Neural cell (in vitro differentiated cells): Measurements from ENCODE around the gene SLC1A3. TPM values are rescaled to one million over a fixed set of nuclear protein-coding genes. Genes with fewer than 3 reads are reported as not detected.

Source experiments
- H2AFZ ChIP-seq: fragments of 200-600, 300-800 bp; sonication (generic), shearing (Covaris generic); 2 replicates; pipeline ENCODE4 v1.6.0; 2014; ENCODE audit warnings: low read depth, mild to moderate bottlenecking, antibody characterized with exemption, low read length, moderate library complexity
- H3F3A ChIP-seq: fragments of 200-600 bp; shearing (Covaris generic); 2 replicates; pipeline ENCODE4 v1.6.1; 2016; ENCODE audit warnings: mild to moderate bottlenecking, moderate library complexity, mixed read lengths, antibody characterized with exemption, low read length; ENCODE audit not compliant: insufficient read depth, poor library complexity, severe bottlenecking
- H3K27ac ChIP-seq: fragments of 200-600, 300-800 bp; sonication (generic), shearing (Covaris generic); 2 replicates; pipeline ENCODE4 v1.5.1; 2014; ENCODE audit warnings: mild to moderate bottlenecking, low read length, moderate library complexity
- H3K27me3 ChIP-seq: fragments of 300-800, 200-600 bp; sonication (generic), shearing (Covaris generic); 2 replicates; pipeline ENCODE4 v1.6.0; 2014; ENCODE audit warnings: mild to moderate bottlenecking, low read depth, low read length, moderate library complexity; ENCODE audit not compliant: insufficient read depth
- H3K36me3 ChIP-seq: fragments of 300-800, 200-600 bp; sonication (generic), shearing (Covaris generic); 2 replicates; pipeline ENCODE4 v1.5.1; 2014; ENCODE audit warnings: mild to moderate bottlenecking, antibody characterized with exemption, low read length, moderate library complexity; ENCODE audit not compliant: insufficient read depth
- H3K4me2 ChIP-seq: fragments of 300-800, 200-600 bp; sonication (generic), shearing (Covaris generic); 2 replicates; pipeline ENCODE4 v1.6.0; 2014; ENCODE audit warnings: mild to moderate bottlenecking, low read length
- H3K4me3 ChIP-seq: fragments of 300-800, 200-600 bp; sonication (generic), shearing (Covaris generic); 2 replicates; pipeline ENCODE4 v1.5.1; 2014; ENCODE audit warnings: mild to moderate bottlenecking, low read length, moderate library complexity
- H3K79me2 ChIP-seq: fragments of 200-600 bp; shearing (Covaris generic); replicated peaks from 2 replicates; pipeline ENCODE4 v1.6.0; 2014; ENCODE audit warnings: mild to moderate bottlenecking, low read length, moderate library complexity; ENCODE audit not compliant: insufficient read depth
- H3K9ac ChIP-seq: fragments of 300-800, 200-600 bp; sonication (generic), shearing (Covaris generic); 2 replicates; pipeline ENCODE4 v1.6.1; 2016; ENCODE audit warnings: mild to moderate bottlenecking, low read length, mixed read lengths
- H3K9me2 ChIP-seq: fragments of 200-600 bp; shearing (Covaris generic); 2 replicates; pipeline ENCODE4 v1.6.1; 2016; ENCODE audit warnings: mild to moderate bottlenecking, low read length, mixed read lengths; ENCODE audit not compliant: insufficient read depth
- H3K9me3 ChIP-seq: fragments of 200-600, 300-800 bp; sonication (generic), shearing (Covaris generic); 2 replicates; pipeline ENCODE4 v1.6.1; 2016; ENCODE audit warnings: mild to moderate bottlenecking, mixed run types, low read length, moderate library complexity, mixed read lengths
- H4K20me1 ChIP-seq: fragments of 200-600 bp; shearing (Covaris generic); 2 replicates; pipeline ENCODE4 v1.6.1; 2016; ENCODE audit warnings: mild to moderate bottlenecking, mixed run types; ENCODE audit not compliant: insufficient read depth
- EP300 ChIP-seq: fragments of 450-650 bp; conservative IDR thresholded peaks from 2 replicates; pipeline ENCODE4 v1.6.1; 2014; ENCODE audit warnings: antibody characterized with exemption, mild to moderate bottlenecking, moderate library complexity; ENCODE audit not compliant: poor library complexity, severe bottlenecking
- EZH2 ChIP-seq: fragments of 200-600, 300-800 bp; shearing (Covaris generic), sonication (generic); IDR thresholded peaks from 2 replicates; pipeline ENCODE4 v1.6.1; 2014; ENCODE audit warnings: antibody characterized with exemption, low read length, borderline replicate concordance, mild to moderate bottlenecking; ENCODE audit not compliant: insufficient read depth, poor library complexity, severe bottlenecking
- MXI1 ChIP-seq: fragments of 450-650 bp; conservative IDR thresholded peaks from 2 replicates; pipeline ENCODE4 v1.6.1; 2014; ENCODE audit warnings: antibody characterized with exemption, mild to moderate bottlenecking; ENCODE audit not compliant: poor library complexity, severe bottlenecking
- POLR2AphosphoS5 ChIP-seq: IDR thresholded peaks from 2 replicates; pipeline ENCODE4 v1.6.1; 2012
- RAD21 ChIP-seq: fragments of 450-650 bp; conservative IDR thresholded peaks from 2 replicates; pipeline ENCODE4 v1.6.1; 2014; ENCODE audit warnings: antibody characterized with exemption, mild to moderate bottlenecking, moderate library complexity
- SMC3 ChIP-seq: fragments of 450-650 bp; conservative IDR thresholded peaks from 2 replicates; pipeline ENCODE4 v1.6.1; 2014; ENCODE audit warnings: antibody characterized with exemption, mild to moderate bottlenecking, moderate library complexity; ENCODE audit not compliant: poor library complexity
- TAF1 ChIP-seq: IDR thresholded peaks from 2 replicates; pipeline ENCODE4 v1.6.1; 2012; ENCODE audit warnings: low read depth
- polyA plus RNA-seq: library from polyadenylated mRNA; depleted of rRNA; stranded (reverse); fragments of >200 nt; gene quantifications from 2 replicates; pipeline ENCODE4 v1.2.3, GENCODE V29; 2014
- TF ChIP-seq, protein P1 (sequence below): IDR thresholded peaks from 2 replicates; pipeline ENCODE4 v1.6.1; 2012; ENCODE audit warnings: borderline replicate concordance
- TF ChIP-seq, protein P2 (sequence below): fragments of 450-650 bp; IDR thresholded peaks from 2 replicates; pipeline ENCODE4 v1.5.1; 2014; ENCODE audit warnings: antibody characterized with exemption, mild to moderate bottlenecking, moderate library complexity; ENCODE audit not compliant: poor library complexity, severe bottlenecking

SLC1A3 gene
- polyA plus RNA-seq, 1 donor from 2014 or later, result 1.9 TPM

DNA sequence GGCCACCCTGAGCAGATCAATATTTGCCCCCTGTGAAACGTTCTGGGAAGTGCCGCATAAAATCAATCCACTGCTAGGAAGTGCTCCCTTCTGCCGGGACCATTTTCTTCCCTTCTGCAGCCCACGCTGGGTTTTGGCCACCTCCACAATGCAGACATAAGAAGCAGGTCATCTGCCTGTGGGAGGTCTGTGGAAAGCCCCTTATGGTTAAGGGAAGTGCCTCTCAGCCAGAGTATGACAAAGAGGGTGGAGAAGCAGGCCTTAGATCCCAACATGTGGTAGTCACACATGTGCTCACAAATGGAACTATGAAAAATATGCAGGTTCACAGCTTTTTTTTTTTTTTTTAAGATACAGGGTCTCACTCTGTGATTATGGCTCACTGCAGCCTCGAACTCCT is 82.8 kb downstream of the SLC1A3 start:
- H3K27ac ChIP-seq, result no peak overlapping the region
- H3K79me2 ChIP-seq, result no peaks in the 10 kb centered on the region
- H3K9ac ChIP-seq, result no peak overlapping the region
- H2AFZ ChIP-seq, result no peak overlapping the region
- no peak overlapping the region for H3K4me2 ChIP-seq
- peaks cover 49% of the 10 kb centered on the region for H3K27me3 ChIP-seq
- H3K4me3 ChIP-seq, result no peak overlapping the region
- no peaks in the 10 kb centered on the region for H4K20me1 ChIP-seq
- H3K9me3 ChIP-seq, result no peaks in the 10 kb centered on the region
- H3K9me2 ChIP-seq, result no peaks in the 10 kb centered on the region
- H3K36me3 ChIP-seq, result no peaks in the 10 kb centered on the region
- no peaks in the 10 kb centered on the region for H3F3A ChIP-seq
- TF ChIP-seq, protein P1, sequence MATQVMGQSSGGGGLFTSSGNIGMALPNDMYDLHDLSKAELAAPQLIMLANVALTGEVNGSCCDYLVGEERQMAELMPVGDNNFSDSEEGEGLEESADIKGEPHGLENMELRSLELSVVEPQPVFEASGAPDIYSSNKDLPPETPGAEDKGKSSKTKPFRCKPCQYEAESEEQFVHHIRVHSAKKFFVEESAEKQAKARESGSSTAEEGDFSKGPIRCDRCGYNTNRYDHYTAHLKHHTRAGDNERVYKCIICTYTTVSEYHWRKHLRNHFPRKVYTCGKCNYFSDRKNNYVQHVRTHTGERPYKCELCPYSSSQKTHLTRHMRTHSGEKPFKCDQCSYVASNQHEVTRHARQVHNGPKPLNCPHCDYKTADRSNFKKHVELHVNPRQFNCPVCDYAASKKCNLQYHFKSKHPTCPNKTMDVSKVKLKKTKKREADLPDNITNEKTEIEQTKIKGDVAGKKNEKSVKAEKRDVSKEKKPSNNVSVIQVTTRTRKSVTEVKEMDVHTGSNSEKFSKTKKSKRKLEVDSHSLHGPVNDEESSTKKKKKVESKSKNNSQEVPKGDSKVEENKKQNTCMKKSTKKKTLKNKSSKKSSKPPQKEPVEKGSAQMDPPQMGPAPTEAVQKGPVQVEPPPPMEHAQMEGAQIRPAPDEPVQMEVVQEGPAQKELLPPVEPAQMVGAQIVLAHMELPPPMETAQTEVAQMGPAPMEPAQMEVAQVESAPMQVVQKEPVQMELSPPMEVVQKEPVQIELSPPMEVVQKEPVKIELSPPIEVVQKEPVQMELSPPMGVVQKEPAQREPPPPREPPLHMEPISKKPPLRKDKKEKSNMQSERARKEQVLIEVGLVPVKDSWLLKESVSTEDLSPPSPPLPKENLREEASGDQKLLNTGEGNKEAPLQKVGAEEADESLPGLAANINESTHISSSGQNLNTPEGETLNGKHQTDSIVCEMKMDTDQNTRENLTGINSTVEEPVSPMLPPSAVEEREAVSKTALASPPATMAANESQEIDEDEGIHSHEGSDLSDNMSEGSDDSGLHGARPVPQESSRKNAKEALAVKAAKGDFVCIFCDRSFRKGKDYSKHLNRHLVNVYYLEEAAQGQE, result no peak
- no peak for TF ChIP-seq MXI1
- no peak for TF ChIP-seq SMC3
- no peak for TF ChIP-seq EP300
- TF ChIP-seq TAF1, result no peak
- TF ChIP-seq, protein P2, sequence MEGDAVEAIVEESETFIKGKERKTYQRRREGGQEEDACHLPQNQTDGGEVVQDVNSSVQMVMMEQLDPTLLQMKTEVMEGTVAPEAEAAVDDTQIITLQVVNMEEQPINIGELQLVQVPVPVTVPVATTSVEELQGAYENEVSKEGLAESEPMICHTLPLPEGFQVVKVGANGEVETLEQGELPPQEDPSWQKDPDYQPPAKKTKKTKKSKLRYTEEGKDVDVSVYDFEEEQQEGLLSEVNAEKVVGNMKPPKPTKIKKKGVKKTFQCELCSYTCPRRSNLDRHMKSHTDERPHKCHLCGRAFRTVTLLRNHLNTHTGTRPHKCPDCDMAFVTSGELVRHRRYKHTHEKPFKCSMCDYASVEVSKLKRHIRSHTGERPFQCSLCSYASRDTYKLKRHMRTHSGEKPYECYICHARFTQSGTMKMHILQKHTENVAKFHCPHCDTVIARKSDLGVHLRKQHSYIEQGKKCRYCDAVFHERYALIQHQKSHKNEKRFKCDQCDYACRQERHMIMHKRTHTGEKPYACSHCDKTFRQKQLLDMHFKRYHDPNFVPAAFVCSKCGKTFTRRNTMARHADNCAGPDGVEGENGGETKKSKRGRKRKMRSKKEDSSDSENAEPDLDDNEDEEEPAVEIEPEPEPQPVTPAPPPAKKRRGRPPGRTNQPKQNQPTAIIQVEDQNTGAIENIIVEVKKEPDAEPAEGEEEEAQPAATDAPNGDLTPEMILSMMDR, result no peak

DNA sequence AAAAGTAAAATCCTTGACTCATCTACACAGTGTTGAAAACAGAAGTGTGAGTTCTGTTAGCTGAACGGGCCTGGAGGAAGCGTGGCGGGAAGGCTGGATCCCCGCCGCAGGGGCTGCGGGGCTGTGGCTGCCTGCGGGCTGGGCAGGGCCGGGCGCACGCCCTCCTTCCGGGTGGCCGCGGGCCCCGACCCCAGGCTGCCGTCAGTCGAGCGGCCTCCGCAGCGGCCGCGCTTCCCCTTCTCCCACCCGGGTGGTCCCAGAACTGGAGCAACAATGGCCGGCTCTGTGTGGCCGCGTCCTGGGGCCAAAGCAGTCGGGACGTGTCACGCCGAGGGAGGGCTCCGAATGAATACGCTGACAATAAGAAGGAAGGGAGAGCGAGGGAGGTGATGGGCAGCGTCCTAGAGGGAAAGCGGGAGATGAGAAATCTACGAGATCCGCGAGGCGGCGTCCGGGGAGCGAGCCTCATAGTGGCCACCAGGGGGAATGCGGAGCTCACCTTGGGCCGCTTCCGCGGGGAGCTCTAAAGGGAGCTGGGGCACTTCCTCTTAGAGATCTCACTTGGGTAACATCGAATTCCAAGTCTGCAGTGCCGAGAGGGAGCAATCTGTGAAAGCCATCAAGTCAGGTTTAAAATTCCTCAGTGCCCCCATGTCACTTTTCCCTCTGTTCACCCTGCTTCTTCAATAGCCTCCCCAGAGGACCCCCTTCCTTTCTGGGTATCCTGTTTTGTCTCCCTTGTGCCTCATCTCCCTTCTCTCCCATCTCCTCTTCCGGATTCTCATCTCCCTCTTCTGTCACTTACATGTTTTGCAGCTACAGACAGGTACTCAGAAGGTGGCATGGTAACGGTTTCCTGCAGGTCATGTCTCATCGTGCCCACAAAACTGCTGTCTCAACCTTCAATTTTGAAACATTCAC is 83.9 kb downstream of the SLC1A3 start:
- Histone ChIP-seq H3K79me2 (no peaks in the 10 kb centered on the region), H3K9ac (peak overlapping the region; percentile 70), H3K9me3 (no peaks in the 10 kb centered on the region), H3F3A (no peaks in the 10 kb centered on the region), H3K4me3 (peak overlapping the region; percentile 72), H4K20me1 (no peaks in the 10 kb centered on the region), H3K36me3 (no peaks in the 10 kb centered on the region), H3K9me2 (no peaks in the 10 kb centered on the region), H3K4me2 (peak overlapping the region; percentile 48), H2AFZ (peak overlapping the region; percentile 52), H3K27ac (no peak overlapping the region), H3K27me3 (peaks cover 49% of the 10 kb centered on the region)
- no peak for TF ChIP-seq TAF1
- peak; percentile 58 for TF ChIP-seq RAD21
- no peak for TF ChIP-seq POLR2AphosphoS5
- TF ChIP-seq, protein P1, result no peak
- no peak for TF ChIP-seq EZH2
- TF ChIP-seq, protein P2, result peak; percentile 89
- TF ChIP-seq MXI1, result peak; percentile 29
- peak; percentile 70 for TF ChIP-seq SMC3
- TF ChIP-seq EP300, result no peak
